Activated CD4-positive, alpha-beta memory T cell treated with anti-CD3 and anti-CD28 coated beads for 36 hours (primary cell): Measurements from ENCODE around the gene OR2T3. TPM values are rescaled to one million over a fixed set of nuclear protein-coding genes. Genes with fewer than 3 reads are reported as not detected.
"Not testable (repeated sequence)": the region's sequence is repeated elsewhere in the genome, so short reads cannot be mapped to it uniquely, and the experiment has no call there.

Experiments
- CTCF ChIA-PET: fragments of 350-600 bp; sonication (Branson Sonifier 250); formaldehyde crosslinking; loops from one replicate; lab custom pipeline; 2021; ENCODE audit warnings: antibody characterized with exemption, inconsistent platforms; lab: Charles Lee
- POLR2A ChIA-PET: fragments of 350-600 bp; sonication (Branson Sonifier 250); formaldehyde crosslinking; loops from one replicate; lab custom pipeline; 2021; ENCODE audit warnings: antibody characterized with exemption; lab: Charles Lee
- DNase-seq: peaks from one replicate; pipeline ENCODE4 v3.0.0-alpha.2; 2020
- H3K27ac Mint-ChIP-seq: one replicate; pipeline ENCODE4 v1.8.0; 2021; ENCODE audit warnings: mixed read lengths
- H3K27me3 Mint-ChIP-seq: one replicate; pipeline ENCODE4 v1.8.0; 2021; ENCODE audit warnings: mixed read lengths
- H3K36me3 Mint-ChIP-seq: one replicate; pipeline ENCODE4 v1.8.0; 2021; ENCODE audit warnings: mixed read lengths
- H3K4me1 Mint-ChIP-seq: one replicate; pipeline ENCODE4 v1.8.0; 2021; ENCODE audit warnings: low read depth, mixed read lengths
- H3K4me3 Mint-ChIP-seq: one replicate; pipeline ENCODE4 v1.8.0; 2021; ENCODE audit warnings: mild to moderate bottlenecking, mixed read lengths
- H3K9me3 Mint-ChIP-seq: one replicate; pipeline ENCODE4 v1.8.0; 2021; ENCODE audit warnings: mixed read lengths
- intact Hi-C: fragments of 100-400 bp; cut with micrococcal nuclease; formaldehyde crosslinking; loops from one replicate; pipeline ENCODE4 v1.15.1; 2023
- total RNA-seq, 2 experiments: library from RNA; stranded (reverse); gene quantifications; one replicate each; pipeline ENCODE4 v1.2.3, GENCODE V29; 2021

The OR2T3 gene
- total RNA-seq, 2 experiments from 2014 or later, result not detected

DNA sequence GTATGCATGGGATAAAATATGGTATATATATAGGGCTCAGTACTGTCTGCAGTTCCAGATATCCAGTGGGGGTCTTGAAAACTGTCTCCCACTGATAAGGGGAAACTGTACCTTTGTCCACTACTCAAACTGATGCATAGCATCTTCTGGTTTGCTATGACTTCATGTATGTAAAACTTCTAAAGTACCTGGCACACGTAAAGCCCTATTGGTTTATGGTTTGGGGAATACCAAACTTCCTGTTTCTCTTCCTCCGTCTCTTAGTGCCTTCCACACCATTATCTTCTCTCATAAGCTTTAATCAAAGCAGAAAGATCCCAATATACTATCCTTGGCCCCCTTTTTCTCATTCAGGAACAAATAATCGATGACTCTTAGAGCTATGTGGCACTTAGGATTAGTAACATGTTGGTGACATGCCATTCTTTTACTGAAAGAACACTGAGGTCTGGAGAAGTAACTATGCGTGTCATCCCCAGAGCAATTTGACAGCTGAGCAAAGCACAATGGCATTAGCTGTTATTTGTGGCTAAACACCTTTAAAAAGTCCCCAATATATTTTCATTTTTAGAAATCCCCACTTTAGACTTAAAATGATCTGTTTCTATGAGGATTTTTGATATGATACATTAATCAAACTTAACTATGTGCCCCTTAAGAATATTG lies 24.6 kb upstream of the OR2T3 start:
- H3K36me3 Mint-ChIP-seq, POLR2A ChIA-PET, H3K4me1 Mint-ChIP-seq, H3K4me3 Mint-ChIP-seq, intact Hi-C loops, CTCF ChIA-PET, DNase-seq, H3K27me3 Mint-ChIP-seq, H3K27ac Mint-ChIP-seq, H3K9me3 Mint-ChIP-seq: not testable (repeated sequence)

DNA sequence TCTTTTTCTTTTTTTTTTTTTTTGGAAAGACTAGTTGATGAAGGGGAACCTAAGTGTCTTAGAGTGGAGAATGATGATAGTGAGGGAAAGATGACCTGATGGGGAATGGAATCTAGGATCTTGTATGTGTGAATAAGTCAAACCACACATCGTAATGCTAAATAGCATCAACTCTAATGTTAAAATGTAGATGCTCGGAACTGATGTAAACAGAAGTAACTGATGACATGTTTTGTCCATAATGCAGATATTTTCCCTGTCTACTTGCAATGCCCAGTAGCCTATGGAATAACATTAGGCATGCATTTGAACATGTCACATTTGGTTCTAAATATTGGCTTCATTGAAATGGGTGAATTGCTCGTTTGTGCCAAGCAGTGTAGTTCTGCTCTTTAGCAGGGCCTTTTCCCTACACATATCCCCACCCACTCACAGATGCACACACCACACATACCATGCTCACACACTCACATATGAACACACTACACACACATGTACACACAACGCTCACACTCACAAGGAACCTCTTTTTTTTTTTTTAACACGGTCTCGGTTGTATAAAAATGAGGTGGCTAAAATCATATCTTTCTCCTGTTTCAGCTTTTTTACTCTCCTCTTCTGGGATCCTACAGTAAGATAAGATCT lies 23.2 kb upstream of the OR2T3 start:
- H3K9me3 Mint-ChIP-seq, H3K4me3 Mint-ChIP-seq, H3K36me3 Mint-ChIP-seq, DNase-seq, POLR2A ChIA-PET, CTCF ChIA-PET, H3K4me1 Mint-ChIP-seq, H3K27ac Mint-ChIP-seq, H3K27me3 Mint-ChIP-seq, intact Hi-C loops: not testable (repeated sequence)

DNA sequence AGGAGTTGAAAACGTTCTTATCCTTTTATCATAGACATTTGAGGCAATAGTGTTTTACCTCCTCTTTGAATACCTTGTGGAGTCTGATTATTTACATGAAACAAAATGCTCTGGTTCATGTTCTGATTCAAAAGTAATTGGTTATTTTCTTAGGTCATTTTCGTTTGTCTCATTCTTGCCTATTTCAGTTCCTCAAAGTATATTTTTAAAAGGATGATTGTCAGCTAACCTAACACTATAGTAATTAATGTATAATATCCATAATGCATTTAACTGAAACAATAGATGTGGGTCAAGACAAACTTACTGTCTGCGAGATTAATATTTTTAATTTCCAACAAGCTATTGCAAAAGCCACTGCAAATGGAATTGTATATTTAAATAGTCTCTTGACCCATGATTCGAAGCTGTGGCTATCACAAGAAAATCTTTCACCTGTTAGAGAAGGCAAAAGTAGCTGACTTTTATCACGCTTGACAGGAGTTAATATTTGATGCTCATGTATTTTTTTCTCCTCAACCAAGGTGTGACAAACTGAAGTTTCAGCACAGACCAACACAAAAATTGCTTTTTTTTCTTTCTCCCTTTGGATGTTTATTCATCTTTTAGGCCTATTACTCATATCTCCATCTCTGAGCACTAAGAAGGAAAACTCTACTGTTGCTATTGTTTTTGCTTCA lies 22.5 kb upstream of the OR2T3 start:
- H3K27ac Mint-ChIP-seq, H3K27me3 Mint-ChIP-seq, H3K36me3 Mint-ChIP-seq, intact Hi-C loops, POLR2A ChIA-PET, H3K4me3 Mint-ChIP-seq, H3K9me3 Mint-ChIP-seq, CTCF ChIA-PET, H3K4me1 Mint-ChIP-seq, DNase-seq: not testable (repeated sequence)

DNA sequence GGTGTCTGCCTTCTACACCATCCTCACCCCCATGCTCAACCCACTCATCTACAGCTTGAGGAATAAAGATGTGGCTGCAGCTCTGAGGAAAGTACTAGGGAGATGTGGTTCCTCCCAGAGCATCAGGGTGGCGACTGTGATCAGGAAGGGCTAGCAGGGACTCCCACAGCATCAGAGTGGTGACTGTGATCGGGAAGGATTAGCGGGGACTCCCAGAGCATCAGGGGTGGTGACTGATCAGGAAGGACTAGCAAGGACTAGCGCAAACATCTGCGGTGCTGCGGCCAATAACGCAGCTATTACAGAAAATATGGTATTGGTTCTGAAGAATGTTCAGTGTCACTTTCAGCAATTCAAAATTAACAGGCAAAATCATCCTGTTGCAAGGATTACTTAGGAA lies 19.5 kb upstream of the OR2T3 start:
- intact Hi-C loops, H3K36me3 Mint-ChIP-seq, H3K27me3 Mint-ChIP-seq: not testable (repeated sequence)

DNA sequence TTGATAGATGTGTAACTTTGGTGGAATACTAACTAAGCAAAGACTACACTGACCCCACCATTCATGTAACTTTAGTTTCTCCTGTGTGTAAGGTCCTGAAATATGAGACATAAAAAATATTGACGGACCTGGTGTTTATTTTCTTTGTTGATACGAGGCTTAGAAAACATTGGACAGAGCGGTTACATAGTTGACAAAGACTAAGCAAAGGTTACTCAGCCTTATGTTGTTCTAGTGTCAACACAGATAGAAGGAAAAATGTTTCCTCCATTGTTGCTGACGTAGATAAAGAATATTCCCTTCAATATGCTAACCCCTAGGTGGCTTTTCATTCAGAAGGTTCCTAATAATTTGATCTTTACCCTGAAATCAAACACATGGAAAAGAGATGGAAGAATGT lies 18.1 kb upstream of the OR2T3 start:
- H3K4me3 Mint-ChIP-seq, H3K4me1 Mint-ChIP-seq, intact Hi-C loops, H3K27me3 Mint-ChIP-seq, POLR2A ChIA-PET, DNase-seq, H3K27ac Mint-ChIP-seq, CTCF ChIA-PET, H3K9me3 Mint-ChIP-seq, H3K36me3 Mint-ChIP-seq: not testable (repeated sequence)

More for the DNA sequence above, 19.5 kb upstream of the OR2T3 start:
- H3K9me3 Mint-ChIP-seq, H3K4me1 Mint-ChIP-seq, POLR2A ChIA-PET, H3K27ac Mint-ChIP-seq, H3K4me3 Mint-ChIP-seq, CTCF ChIA-PET, DNase-seq: not testable (repeated sequence)

DNA sequence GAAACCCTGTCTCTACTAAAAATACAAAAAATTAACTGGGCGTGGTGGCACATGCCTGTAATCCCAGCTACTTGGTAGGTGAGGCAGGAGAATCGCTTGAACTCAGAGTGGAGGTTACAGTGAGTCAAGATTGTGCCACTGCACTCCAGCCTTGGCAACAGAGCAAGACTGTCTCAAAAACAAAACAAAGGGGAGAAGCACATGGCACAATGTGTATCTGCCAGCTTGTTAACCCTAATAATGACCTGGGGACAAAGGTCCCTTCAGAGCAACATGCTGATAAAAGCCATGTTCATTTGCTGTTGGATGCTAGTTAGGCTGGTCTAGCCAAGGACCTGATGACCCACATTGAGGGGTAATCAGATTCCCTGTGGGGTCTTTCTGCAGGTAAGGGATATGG lies 16.5 kb upstream of the OR2T3 start:
- H3K27ac Mint-ChIP-seq, POLR2A ChIA-PET, CTCF ChIA-PET, H3K4me1 Mint-ChIP-seq, H3K27me3 Mint-ChIP-seq, DNase-seq, intact Hi-C loops, H3K4me3 Mint-ChIP-seq, H3K9me3 Mint-ChIP-seq, H3K36me3 Mint-ChIP-seq: not testable (repeated sequence)

DNA sequence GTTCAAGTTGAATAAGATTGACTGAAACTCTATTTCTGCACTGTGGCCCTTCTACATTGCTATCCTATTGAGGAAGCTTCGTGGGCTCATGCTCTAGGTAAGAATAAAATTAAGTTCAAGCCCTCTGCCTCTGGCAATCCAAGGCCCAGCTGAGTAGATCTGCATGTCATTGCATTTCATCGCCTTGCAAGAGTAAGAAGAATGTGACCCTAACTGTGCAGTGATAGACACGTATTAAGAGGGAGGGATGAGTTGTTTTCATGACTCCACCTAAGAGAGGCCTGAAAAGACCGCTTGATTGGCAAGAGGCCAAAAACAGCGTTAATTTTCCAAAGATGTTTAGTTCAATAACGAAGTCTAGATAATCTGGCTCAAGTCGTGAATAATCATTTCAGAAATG lies 14.0 kb upstream of the OR2T3 start:
- H3K9me3 Mint-ChIP-seq, H3K4me1 Mint-ChIP-seq, CTCF ChIA-PET, H3K4me3 Mint-ChIP-seq, H3K27ac Mint-ChIP-seq, H3K27me3 Mint-ChIP-seq, H3K36me3 Mint-ChIP-seq, POLR2A ChIA-PET, DNase-seq, intact Hi-C loops: not testable (repeated sequence)

DNA sequence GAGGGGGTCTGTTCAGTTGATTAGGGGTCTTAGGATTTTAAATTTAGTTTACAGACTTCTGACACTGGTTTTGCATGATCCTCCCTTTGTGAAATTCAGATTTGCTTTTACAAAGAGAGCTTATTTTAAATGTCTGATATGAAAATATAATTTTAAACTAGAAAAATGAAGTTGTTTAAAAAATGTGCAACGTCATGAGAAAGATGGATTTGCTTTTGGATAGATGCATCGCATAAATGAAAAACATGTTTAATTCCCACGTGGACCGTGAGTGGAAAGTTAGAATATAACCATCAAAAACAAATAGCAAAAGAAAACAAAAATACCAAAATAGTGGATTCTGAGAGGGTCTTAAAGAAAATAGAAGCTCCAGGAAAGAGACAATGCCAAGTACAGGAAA lies 2.0 kb upstream of the OR2T3 start:
- Mint-ChIP-seq H3K4me1 (no peaks in the 10 kb centered on the region), H3K9me3 (peaks cover 9% of the 10 kb centered on the region)
- CTCF ChIA-PET, result no interaction called here

DNA sequence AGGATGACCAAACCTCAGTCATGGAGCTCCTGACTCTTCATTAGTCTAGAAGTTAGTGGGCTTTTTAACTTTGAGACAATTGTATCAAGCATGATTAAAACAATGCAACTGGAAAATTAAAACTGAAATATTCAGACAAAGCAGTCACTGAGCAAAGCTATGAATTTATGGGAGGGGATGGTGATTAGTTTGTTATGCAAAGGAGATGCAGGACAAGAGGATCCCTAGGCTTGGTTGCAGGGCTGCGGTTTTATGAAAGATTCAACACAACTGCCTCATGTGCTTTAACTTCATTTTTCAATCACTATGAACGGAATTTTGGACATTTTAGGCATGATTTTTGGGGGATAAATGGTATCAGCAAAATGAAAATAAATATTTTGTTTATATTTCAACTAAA lies 1.0 kb upstream of the OR2T3 start:
- POLR2A ChIA-PET, H3K27ac Mint-ChIP-seq, H3K27me3 Mint-ChIP-seq, CTCF ChIA-PET, H3K9me3 Mint-ChIP-seq, DNase-seq, H3K4me3 Mint-ChIP-seq, H3K4me1 Mint-ChIP-seq, H3K36me3 Mint-ChIP-seq: not testable (repeated sequence)
- intact Hi-C loops, result loop anchor here (10.0 kb wide), 1 partner anchor 103 kb away; the partner anchor contains the start of gene OR2T34

More for the DNA sequence above, 2.0 kb upstream of the OR2T3 start:
- DNase-seq, result no peak
- Mint-ChIP-seq H3K27ac (no peak overlapping the region), H3K4me3 (no peak overlapping the region), H3K27me3 (no peaks in the 10 kb centered on the region), H3K36me3 (peaks cover 7% of the 10 kb centered on the region)
- intact Hi-C loops, result loop anchor here (10.0 kb wide), 1 partner anchor 104 kb away; the partner anchor contains the start of gene OR2T34
- POLR2A ChIA-PET, result no interaction called here

DNA sequence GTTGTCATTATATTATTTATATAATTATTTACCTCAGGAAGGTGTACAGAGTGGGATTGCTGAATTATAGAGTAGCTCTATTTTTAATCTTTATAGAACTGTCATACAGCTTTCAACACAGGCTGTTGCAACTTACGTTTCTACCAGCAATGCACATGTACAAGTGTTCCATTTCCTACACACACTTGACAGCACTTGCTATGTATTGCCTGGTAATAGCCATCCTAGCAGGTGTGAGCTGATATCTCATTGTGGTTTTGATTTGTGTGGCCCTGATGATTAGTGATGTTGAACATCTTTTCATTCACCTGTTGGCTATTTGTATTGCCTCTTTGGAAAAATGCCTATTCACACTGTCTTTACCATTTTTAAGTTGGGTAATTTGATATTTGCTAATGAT lies 2.5 kb downstream of the OR2T3 start:
- intact Hi-C loops, result loop anchor here (10.0 kb wide), 1 partner anchor 99 kb away; the partner anchor contains the start of gene OR2T34
- H3K36me3 Mint-ChIP-seq, H3K9me3 Mint-ChIP-seq, H3K27me3 Mint-ChIP-seq, H3K27ac Mint-ChIP-seq, CTCF ChIA-PET, H3K4me1 Mint-ChIP-seq, POLR2A ChIA-PET, DNase-seq, H3K4me3 Mint-ChIP-seq: not testable (repeated sequence)

DNA sequence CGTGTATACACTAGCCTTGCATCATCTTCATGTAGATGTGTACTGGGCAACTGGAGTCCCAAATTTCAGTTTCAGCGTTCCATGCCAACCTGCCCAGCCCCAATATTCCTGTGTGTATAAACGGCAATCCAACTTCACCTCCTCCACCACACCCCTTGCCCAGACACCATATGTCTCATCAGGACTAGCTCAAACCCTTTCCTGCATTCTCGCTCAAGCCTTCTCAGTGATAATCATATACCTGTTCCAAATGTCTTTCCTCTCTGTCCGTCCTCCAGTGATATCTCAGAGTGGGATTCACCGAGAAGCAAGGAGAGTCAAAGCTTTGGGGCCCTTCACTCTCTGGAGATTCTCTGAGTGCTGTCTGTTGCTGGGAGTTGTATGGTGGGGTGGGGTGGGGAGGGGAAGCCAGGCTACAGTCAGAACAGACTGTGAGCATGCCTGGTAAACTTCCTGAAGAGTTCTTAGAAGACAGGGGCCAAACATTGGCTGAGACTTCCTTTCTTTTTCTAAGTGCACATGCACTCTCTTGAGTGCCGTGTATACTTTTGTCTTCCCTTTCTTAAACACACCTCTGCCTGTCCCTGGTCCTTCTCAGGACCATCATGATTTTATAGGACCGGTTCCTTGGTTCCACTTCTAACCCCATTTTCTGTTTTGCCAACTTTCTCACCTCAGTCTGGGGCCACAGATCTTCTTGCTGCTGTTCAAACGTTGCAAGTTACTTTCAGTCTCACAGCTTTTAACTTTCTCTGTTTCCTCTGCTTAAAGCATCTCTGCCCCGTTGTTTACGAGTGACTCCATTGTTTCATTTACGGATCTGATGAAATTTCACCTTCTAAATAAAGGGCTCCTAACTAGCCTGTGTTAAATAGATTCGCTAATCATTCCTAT lies 8.8 kb downstream of the OR2T3 start:
- H3K36me3 Mint-ChIP-seq, POLR2A ChIA-PET, H3K27me3 Mint-ChIP-seq, intact Hi-C loops, H3K4me1 Mint-ChIP-seq, H3K9me3 Mint-ChIP-seq, CTCF ChIA-PET: not testable (repeated sequence)
- H3K27ac Mint-ChIP-seq, result peak overlapping the region; percentile 90
- H3K4me3 Mint-ChIP-seq, result peak overlapping the region; percentile 84
- DNase-seq, result peak; percentile 25

DNA sequence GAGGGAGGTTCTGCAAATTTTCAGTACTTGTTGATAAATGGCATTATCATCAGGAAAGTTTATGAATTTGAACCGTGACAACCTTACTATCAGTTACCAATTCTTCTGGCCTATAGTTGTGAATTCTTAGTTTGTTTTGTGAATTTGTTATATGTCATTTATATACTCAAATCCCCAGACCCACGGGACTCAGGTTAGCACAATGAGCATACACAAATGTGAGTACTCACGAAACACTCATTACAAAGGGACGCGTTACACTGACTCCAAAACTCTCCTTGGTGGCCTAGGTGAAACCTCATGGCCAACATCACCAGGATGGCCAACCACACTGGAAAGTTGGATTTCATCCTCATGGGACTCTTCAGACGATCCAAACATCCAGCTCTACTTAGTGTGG lies 15.1 kb downstream of the OR2T3 start, which contains the start of gene OR2T5:
Gene OR2T5 (plus strand): TSS at position 301 of the 400 bp plus-strand sequence. CDS start 0 bp downstream, at position 301.
- intact Hi-C loops, DNase-seq, H3K27ac Mint-ChIP-seq, H3K4me3 Mint-ChIP-seq, H3K36me3 Mint-ChIP-seq, POLR2A ChIA-PET, H3K27me3 Mint-ChIP-seq, CTCF ChIA-PET, H3K4me1 Mint-ChIP-seq, H3K9me3 Mint-ChIP-seq: not testable (repeated sequence)
